Osteocyte (in vitro differentiated cells): ENCODE measurements around the gene FRMD8. TPM values are rescaled to one million over a fixed set of nuclear protein-coding genes. Genes with fewer than 3 reads are reported as not detected.

ENCODE experiments used
- DNase-seq: peaks from one replicate; pipeline ENCODE4 v3.0.0; 2021; ENCODE audit warnings: mixed read lengths; ENCODE audit not compliant: unreplicated experiment; ENCODE audit errors: extremely low spot score
- H3K27ac Mint-ChIP-seq: one replicate; pipeline ENCODE4 v1.8.0; 2021; ENCODE audit warnings: mild to moderate bottlenecking, mixed read lengths; ENCODE audit not compliant: unreplicated experiment
- H3K27me3 Mint-ChIP-seq: one replicate; pipeline ENCODE4 v1.8.0; 2021; ENCODE audit warnings: mixed read lengths; ENCODE audit not compliant: unreplicated experiment
- H3K36me3 Mint-ChIP-seq: one replicate; pipeline ENCODE4 v1.8.0; 2021; ENCODE audit warnings: mixed read lengths; ENCODE audit not compliant: unreplicated experiment
- H3K4me1 Mint-ChIP-seq: one replicate; pipeline ENCODE4 v1.8.0; 2021; ENCODE audit warnings: mixed read lengths; ENCODE audit not compliant: unreplicated experiment
- H3K4me3 Mint-ChIP-seq: one replicate; pipeline ENCODE4 v1.8.0; 2021; ENCODE audit warnings: mild to moderate bottlenecking, moderate library complexity, mixed read lengths; ENCODE audit not compliant: unreplicated experiment
- H3K9me3 Mint-ChIP-seq: one replicate; pipeline ENCODE4 v1.8.0; 2021; ENCODE audit warnings: mixed read lengths; ENCODE audit not compliant: unreplicated experiment
- total RNA-seq: library from RNA; stranded (reverse); gene quantifications from 2 replicates; pipeline ENCODE4 v1.2.1, GENCODE V29; 2021
- TF ChIP-seq, protein P1 (sequence below): fragments of 200-600 bp; sonication (generic); IDR thresholded peaks from 2 replicates; pipeline ENCODE4 v1.5.0; 2021; ENCODE audit warnings: antibody characterized with exemption, mild to moderate bottlenecking, moderate library complexity

FRMD8 gene
- total RNA-seq, 1 donor from 2014 or later: 62.8 TPM

DNA sequence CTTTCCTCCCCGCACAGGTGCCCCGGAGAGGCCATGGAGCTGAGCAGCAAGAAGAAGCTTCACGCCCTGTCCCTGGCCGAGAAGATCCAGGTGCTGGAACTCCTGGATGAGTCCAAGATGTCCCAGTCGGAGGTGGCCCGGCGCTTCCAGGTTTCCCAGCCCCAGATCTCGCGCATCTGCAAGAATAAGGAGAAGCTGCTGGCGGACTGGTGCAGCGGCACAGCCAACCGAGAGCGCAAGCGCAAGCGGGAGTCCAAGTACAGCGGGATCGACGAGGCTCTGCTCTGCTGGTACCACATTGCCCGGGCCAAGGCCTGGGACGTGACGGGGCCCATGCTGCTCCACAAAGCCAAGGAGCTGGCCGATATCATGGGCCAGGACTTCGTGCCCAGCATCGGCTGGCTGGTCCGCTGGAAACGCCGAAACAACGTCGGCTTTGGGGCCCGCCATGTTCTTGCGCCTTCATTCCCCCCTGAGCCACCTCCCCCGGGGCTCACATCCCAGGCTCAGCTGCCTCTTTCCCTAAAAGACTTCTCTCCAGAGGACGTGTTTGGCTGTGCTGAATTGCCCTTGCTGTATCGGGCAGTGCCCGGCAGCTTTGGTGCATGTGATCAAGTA, 30.6 kb upstream of the FRMD8 start:
- Mint-ChIP-seq H3K27me3 (peaks cover 7% of the 10 kb centered on the region), H3K36me3 (peaks cover 11% of the 10 kb centered on the region), H3K9me3 (no peaks in the 10 kb centered on the region), H3K4me1 (peaks cover 15% of the 10 kb centered on the region), H3K4me3 (peak overlapping the region; percentile 68), H3K27ac (no peak overlapping the region)
- TF ChIP-seq, protein P1, sequence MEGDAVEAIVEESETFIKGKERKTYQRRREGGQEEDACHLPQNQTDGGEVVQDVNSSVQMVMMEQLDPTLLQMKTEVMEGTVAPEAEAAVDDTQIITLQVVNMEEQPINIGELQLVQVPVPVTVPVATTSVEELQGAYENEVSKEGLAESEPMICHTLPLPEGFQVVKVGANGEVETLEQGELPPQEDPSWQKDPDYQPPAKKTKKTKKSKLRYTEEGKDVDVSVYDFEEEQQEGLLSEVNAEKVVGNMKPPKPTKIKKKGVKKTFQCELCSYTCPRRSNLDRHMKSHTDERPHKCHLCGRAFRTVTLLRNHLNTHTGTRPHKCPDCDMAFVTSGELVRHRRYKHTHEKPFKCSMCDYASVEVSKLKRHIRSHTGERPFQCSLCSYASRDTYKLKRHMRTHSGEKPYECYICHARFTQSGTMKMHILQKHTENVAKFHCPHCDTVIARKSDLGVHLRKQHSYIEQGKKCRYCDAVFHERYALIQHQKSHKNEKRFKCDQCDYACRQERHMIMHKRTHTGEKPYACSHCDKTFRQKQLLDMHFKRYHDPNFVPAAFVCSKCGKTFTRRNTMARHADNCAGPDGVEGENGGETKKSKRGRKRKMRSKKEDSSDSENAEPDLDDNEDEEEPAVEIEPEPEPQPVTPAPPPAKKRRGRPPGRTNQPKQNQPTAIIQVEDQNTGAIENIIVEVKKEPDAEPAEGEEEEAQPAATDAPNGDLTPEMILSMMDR: no peak
- no peak for DNase-seq

DNA sequence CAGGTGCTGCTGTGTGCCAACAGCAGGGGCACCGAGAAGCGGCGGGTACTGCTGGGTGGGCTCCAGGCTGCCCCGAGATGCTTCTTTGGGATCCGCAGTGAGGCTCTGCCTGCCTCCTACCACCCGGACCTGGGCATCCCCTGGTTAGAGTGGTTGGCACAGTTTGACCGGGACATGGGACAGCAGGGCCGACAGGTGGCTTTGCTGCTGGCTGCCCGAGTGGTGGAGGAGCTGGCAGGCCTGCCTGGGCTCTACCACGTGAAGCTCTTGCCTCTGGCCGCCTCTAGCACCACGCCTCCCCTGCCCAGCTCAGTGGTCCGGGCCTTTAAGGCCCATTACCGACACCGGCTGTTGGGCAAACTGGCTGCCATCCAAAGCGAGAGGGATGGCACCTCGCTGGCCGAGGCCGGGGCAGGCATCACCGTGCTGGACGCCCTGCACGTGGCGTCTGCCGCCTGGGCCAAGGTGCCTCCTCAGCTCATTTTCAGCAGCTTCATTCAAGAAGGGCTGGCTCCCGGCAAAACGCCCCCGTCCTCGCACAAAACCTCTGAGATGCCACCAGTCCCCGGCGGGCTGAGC, 30.0 kb upstream of the FRMD8 start:
- Mint-ChIP-seq H3K27me3 (peaks cover 7% of the 10 kb centered on the region), H3K4me1 (peaks cover 15% of the 10 kb centered on the region), H3K36me3 (peaks cover 11% of the 10 kb centered on the region), H3K4me3 (peak overlapping the region; percentile 42), H3K9me3 (no peaks in the 10 kb centered on the region), H3K27ac (no peak overlapping the region)
- no peak for DNase-seq
- TF ChIP-seq, protein P1: no peak

DNA sequence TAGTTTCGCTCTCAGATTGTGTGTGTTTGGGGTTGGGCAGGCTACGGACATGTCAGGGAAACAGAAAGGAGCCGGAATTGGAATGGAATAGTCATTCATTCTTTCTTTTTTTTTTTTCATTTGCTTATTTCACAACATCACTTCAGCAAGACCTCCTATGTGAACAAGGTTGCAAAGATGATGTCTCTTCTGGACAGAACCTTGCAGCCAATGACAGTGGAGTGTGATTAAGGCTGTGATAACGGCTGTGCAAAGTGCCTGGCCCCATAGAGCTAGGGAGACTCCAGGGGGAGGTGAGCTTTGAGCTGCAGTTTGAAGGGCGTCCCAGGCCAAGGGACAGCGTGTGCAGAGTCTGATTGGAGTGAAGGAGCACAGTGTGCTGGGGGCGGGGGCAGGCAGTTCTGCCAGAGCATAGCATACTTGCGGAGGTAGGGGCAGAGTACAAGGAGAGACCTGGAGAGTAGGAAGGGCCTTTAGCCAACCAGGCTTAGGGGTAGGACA, 28.5 kb upstream of the FRMD8 start:
- peaks cover 14% of the 10 kb centered on the region for H3K4me1 Mint-ChIP-seq
- H3K27me3 Mint-ChIP-seq: peaks cover 7% of the 10 kb centered on the region
- TF ChIP-seq, protein P1: no peak
- no peak overlapping the region for H3K4me3 Mint-ChIP-seq
- no peak for DNase-seq
- H3K9me3 Mint-ChIP-seq: no peaks in the 10 kb centered on the region
- peaks cover 2% of the 10 kb centered on the region for H3K36me3 Mint-ChIP-seq
- no peak overlapping the region for H3K27ac Mint-ChIP-seq

DNA sequence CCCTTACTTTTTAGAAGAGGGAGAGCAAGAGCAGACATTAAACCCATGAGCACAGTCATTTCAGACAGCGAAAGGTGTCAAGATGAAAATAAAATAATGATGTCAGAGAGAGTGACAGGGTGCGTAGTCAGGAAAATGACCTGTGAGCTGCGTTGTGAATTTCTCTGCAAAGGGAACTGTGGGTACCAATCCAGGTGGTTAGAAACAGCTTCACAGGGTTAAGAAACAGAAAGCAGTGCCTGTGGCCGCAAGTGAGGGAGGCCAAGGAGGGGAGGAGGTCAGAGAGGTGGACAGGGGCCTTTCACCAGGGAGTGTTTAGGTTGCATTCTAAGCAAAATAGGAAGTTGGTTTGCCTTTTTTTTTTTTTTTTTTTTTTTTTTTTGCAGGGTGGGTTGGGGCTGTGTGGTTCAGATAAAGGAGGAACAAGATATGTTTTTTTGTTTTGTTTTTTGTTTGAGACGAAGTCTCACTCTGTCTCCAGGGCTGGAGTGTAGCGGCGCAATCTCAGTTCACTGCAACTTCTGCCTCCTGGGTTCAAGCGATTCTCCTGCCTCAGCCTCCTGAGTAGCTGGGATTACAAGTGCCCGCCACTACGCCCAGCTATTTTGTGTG, 24.0 kb upstream of the FRMD8 start:
- Mint-ChIP-seq H3K4me1 (no peaks in the 10 kb centered on the region), H3K27me3 (peaks cover 5% of the 10 kb centered on the region), H3K36me3 (no peaks in the 10 kb centered on the region), H3K9me3 (no peaks in the 10 kb centered on the region), H3K4me3 (no peak overlapping the region), H3K27ac (no peak overlapping the region)
- DNase-seq: no peak
- TF ChIP-seq, protein P1: no peak

DNA sequence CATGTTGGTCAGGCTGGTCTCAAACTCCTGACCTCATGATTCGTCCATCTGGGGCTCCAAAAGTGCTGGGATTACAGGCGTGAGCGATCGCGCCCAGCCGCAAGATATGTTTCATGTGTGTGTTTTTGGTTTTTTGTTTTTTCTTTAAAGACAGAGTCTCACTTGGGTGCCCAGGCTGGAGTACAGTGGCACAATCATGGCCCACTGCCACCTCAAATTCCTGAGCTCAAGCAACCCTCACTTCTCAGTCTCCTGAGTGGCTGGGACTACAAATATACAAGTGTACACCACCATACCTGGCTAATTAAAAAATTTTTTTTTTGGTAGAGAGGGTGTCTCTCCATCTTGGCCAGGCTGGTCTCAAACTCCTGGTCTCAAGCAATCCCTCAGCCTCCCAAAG, 23.5 kb upstream of the FRMD8 start:
- TF ChIP-seq, protein P1: no peak
- Mint-ChIP-seq H3K27ac (no peak overlapping the region), H3K36me3 (no peaks in the 10 kb centered on the region), H3K4me3 (no peak overlapping the region), H3K9me3 (no peaks in the 10 kb centered on the region), H3K27me3 (peaks cover 3% of the 10 kb centered on the region), H3K4me1 (no peaks in the 10 kb centered on the region)
- no peak for DNase-seq
